ENCODE data around the gene TTC31. TPM values are rescaled to one million over a fixed set of nuclear protein-coding genes. Genes with fewer than 3 reads are reported as not detected.

TTC31 gene
- total RNA-seq, 1 donor from 2014 or later, result 32.2 TPM

GRCh38 chr2:74488643-74489481 is 6.0 kb downstream of the TTC31 start:
- peak; percentile 22 for TF ChIP-seq CTCF (IDR thresholded peaks at IDR 0.05; ENCODE audit: unreplicated experiment)
- no peaks in the 10 kb centered on the region for H3K9me3 Mint-ChIP-seq (ENCODE audit: low read depth)
- peaks cover 14% of the 10 kb centered on the region for H3K36me3 Mint-ChIP-seq (ENCODE audit: insufficient read depth)
- peaks cover 6% of the 10 kb centered on the region for H3K4me1 Mint-ChIP-seq (ENCODE audit: low read depth)
- H3K4me3 Mint-ChIP-seq (ENCODE audit: low read depth), result no peak overlapping the region
- peak overlapping the region; percentile 11 for H3K27ac Mint-ChIP-seq
- no peaks in the 10 kb centered on the region for H3K27me3 Mint-ChIP-seq
- no peak for DNase-seq (ENCODE audit: low spot score, unreplicated experiment)

- no peak for TF ChIP-seq CTCF (IDR thresholded peaks at IDR 0.05; ENCODE audit: unreplicated experiment)
- H3K27me3 Mint-ChIP-seq, result no peaks in the 10 kb centered on the region
- H3K4me3 Mint-ChIP-seq (ENCODE audit: low read depth), result no peak overlapping the region
- DNase-seq (ENCODE audit: low spot score, unreplicated experiment), result no peak
- H3K36me3 Mint-ChIP-seq (ENCODE audit: insufficient read depth), result peaks cover 18% of the 10 kb centered on the region
- H3K27ac Mint-ChIP-seq, result no peak overlapping the region
- peaks cover 6% of the 10 kb centered on the region for H3K4me1 Mint-ChIP-seq (ENCODE audit: low read depth)
- no peaks in the 10 kb centered on the region for H3K9me3 Mint-ChIP-seq (ENCODE audit: low read depth)
Measured at GRCh38 chr2:74489906-74490305, 7.0 kb downstream of the TTC31 start.

- no peaks in the 10 kb centered on the region for H3K9me3 Mint-ChIP-seq (ENCODE audit: low read depth)
- no peak for DNase-seq (ENCODE audit: low spot score, unreplicated experiment)
- H3K4me3 Mint-ChIP-seq (ENCODE audit: low read depth), result no peak overlapping the region
- no peak for TF ChIP-seq CTCF (IDR thresholded peaks at IDR 0.05; ENCODE audit: unreplicated experiment)
- no peak overlapping the region for H3K27ac Mint-ChIP-seq
- H3K4me1 Mint-ChIP-seq (ENCODE audit: low read depth), result peaks cover 4% of the 10 kb centered on the region
- peaks cover 18% of the 10 kb centered on the region for H3K36me3 Mint-ChIP-seq (ENCODE audit: insufficient read depth)
- H3K27me3 Mint-ChIP-seq, result peaks cover 6% of the 10 kb centered on the region
Measured at GRCh38 chr2:74491648-74492544, 9.0 kb downstream of the TTC31 start.

- H3K4me3 Mint-ChIP-seq (ENCODE audit: low read depth), result no peak overlapping the region
- no peak overlapping the region for H3K27ac Mint-ChIP-seq
- H3K4me1 Mint-ChIP-seq (ENCODE audit: low read depth), result peaks cover 9% of the 10 kb centered on the region
- H3K9me3 Mint-ChIP-seq (ENCODE audit: low read depth), result no peaks in the 10 kb centered on the region
- H3K36me3 Mint-ChIP-seq (ENCODE audit: insufficient read depth), result peaks cover 18% of the 10 kb centered on the region
- peaks cover 13% of the 10 kb centered on the region for H3K27me3 Mint-ChIP-seq
- no peak for DNase-seq (ENCODE audit: low spot score, unreplicated experiment)
- no peak for TF ChIP-seq CTCF (IDR thresholded peaks at IDR 0.05; ENCODE audit: unreplicated experiment)
Measured at GRCh38 chr2:74493546-74493945, 10.7 kb downstream of the TTC31 start.

- H3K9me3 Mint-ChIP-seq (ENCODE audit: low read depth), result no peaks in the 10 kb centered on the region
- DNase-seq (ENCODE audit: low spot score, unreplicated experiment), result no peak
Measured at GRCh38 chr2:74495440-74495839, 12.6 kb downstream of the TTC31 start.

More at GRCh38 chr2:74495440-74495839, 12.6 kb downstream of the TTC31 start:
- Mint-ChIP-seq H3K27ac (no peak overlapping the region), H3K36me3 (ENCODE audit: insufficient read depth) (peaks cover 16% of the 10 kb centered on the region), H3K4me3 (ENCODE audit: low read depth) (no peak overlapping the region), H3K27me3 (peaks cover 25% of the 10 kb centered on the region), H3K4me1 (ENCODE audit: low read depth) (peaks cover 13% of the 10 kb centered on the region)
- TF ChIP-seq CTCF (IDR thresholded peaks at IDR 0.05; ENCODE audit: unreplicated experiment), result no peak

All from progenitor cell of endocrine pancreas (in vitro differentiated cells).